Breast epithelium (tissue), 3 donors: ENCODE measurements around the gene B3GALT6.

Experiments used
- POLR2A ChIP-seq: fragments of 450-650 bp; IDR thresholded peaks from one replicate; pipeline ENCODE4 v1.6.1; 2016; ENCODE audit warnings: antibody characterized with exemption, mild to moderate bottlenecking, moderate library complexity
- POLR2AphosphoS5 ChIP-seq, 3 donors: sonication (generic); formaldehyde crosslinking; IDR thresholded peaks; one replicate each; pipeline ENCODE4 v1.6.1; 2017; ENCODE audit warnings: antibody characterized with exemption in 3 of 3
- TF ChIP-seq, protein P1 (sequence below), 3 donors: fragments of 450-650 bp; IDR thresholded peaks; one replicate each; pipeline ENCODE4 v1.5.1; 2016 to 2017; ENCODE audit warnings: antibody characterized with exemption in 3 of 3, mild to moderate bottlenecking in 3 of 3, moderate library complexity in 3 of 3

DNA sequence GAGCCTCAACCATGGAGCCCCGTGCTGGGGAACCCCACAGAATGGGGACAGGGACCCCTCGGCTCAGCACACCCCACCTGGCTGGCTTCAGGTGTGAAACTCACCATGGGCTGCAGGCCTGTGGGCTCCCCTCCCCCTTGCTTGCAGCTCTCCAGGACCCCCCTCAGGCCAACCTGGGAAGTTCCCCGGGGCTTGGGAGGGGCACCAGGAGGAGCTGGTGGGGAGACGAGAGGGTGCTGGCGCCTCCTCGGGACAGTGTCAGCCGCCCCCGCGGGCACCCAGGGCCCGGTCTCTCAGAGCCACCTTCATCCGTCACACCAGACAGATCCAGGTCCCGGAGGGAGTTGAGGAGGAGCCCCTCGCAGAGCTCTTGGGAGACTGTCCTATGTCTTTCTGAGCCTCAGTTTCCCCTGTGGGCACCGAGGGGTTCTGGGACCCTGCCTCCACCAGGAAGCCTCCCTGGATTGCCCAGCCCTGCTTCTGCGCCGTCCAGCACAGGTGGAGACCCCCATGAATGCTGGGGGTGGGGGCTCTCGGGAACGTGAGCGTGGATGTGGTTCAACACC, 25.0 kb upstream of the B3GALT6 start:
- TF ChIP-seq POLR2AphosphoS5 (IDR thresholded peaks at IDR 0.05), result no peak
- TF ChIP-seq, protein P1, sequence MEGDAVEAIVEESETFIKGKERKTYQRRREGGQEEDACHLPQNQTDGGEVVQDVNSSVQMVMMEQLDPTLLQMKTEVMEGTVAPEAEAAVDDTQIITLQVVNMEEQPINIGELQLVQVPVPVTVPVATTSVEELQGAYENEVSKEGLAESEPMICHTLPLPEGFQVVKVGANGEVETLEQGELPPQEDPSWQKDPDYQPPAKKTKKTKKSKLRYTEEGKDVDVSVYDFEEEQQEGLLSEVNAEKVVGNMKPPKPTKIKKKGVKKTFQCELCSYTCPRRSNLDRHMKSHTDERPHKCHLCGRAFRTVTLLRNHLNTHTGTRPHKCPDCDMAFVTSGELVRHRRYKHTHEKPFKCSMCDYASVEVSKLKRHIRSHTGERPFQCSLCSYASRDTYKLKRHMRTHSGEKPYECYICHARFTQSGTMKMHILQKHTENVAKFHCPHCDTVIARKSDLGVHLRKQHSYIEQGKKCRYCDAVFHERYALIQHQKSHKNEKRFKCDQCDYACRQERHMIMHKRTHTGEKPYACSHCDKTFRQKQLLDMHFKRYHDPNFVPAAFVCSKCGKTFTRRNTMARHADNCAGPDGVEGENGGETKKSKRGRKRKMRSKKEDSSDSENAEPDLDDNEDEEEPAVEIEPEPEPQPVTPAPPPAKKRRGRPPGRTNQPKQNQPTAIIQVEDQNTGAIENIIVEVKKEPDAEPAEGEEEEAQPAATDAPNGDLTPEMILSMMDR (IDR thresholded peaks at IDR 0.05), result no peak
- TF ChIP-seq POLR2A, result no peak
